HG02981 (cell line): ENCODE results near the gene TCF4.

Experiments
- ATAC-seq: cut with Tn5 transposase; IDR thresholded peaks from one replicate; pipeline ENCODE4 v1.9.1; 2021; ENCODE audit warnings: mild to moderate bottlenecking, moderate library complexity; ENCODE audit not compliant: unreplicated experiment

The TCF4 gene

GRCh38 chr18:55221622-55222021 lies 366.4 kb downstream of the TCF4 start:
- no peak for ATAC-seq

GRCh38 chr18:55220523-55220922 lies 367.5 kb downstream of the TCF4 start:
- ATAC-seq = peak; percentile 73

- no peak for ATAC-seq
Measured at GRCh38 chr18:55219823-55220222, 368.2 kb downstream of the TCF4 start.

GRCh38 chr18:55219059-55219458 lies 368.9 kb downstream of the TCF4 start:
- no peak for ATAC-seq

GRCh38 chr18:55214969-55215368 lies 373.0 kb downstream of the TCF4 start:
- no peak for ATAC-seq

GRCh38 chr18:55214534-55214933 lies 373.5 kb downstream of the TCF4 start:
- ATAC-seq = no peak

GRCh38 chr18:55213586-55213985 lies 374.4 kb downstream of the TCF4 start:
- no peak for ATAC-seq

- no peak for ATAC-seq
Measured at GRCh38 chr18:55206927-55207326, 381.1 kb downstream of the TCF4 start.

GRCh38 chr18:55202232-55202917 lies 385.6 kb downstream of the TCF4 start:
- ATAC-seq = no peak

- no peak for ATAC-seq
Measured at GRCh38 chr18:55199291-55199963, 388.6 kb downstream of the TCF4 start.

- ATAC-seq = no peak
Measured at GRCh38 chr18:55195863-55196262, 392.1 kb downstream of the TCF4 start.

- no peak for ATAC-seq
Measured at GRCh38 chr18:55189972-55190371, 398.0 kb downstream of the TCF4 start.

- ATAC-seq = no peak
Measured at GRCh38 chr18:55186588-55186987, 401.4 kb downstream of the TCF4 start.

GRCh38 chr18:55185391-55185790 lies 402.6 kb downstream of the TCF4 start:
- ATAC-seq = no peak

- ATAC-seq = no peak
Measured at GRCh38 chr18:55179835-55180234, 408.2 kb downstream of the TCF4 start.

GRCh38 chr18:55179425-55179824 lies 408.6 kb downstream of the TCF4 start:
- no peak for ATAC-seq

- no peak for ATAC-seq
Measured at GRCh38 chr18:55173291-55173690, 414.7 kb downstream of the TCF4 start.
